A549 treated with AZD9567 at 1 μM for 4 hours (cell line): ENCODE data around the gene PALLD. TPM values are rescaled to one million over a fixed set of nuclear protein-coding genes. Genes with fewer than 3 reads are reported as not detected.

Experiments
- total RNA-seq: library from RNA; stranded (reverse); fragments of 200-300 nt; extraction: Qiagen RNA extraction; gene quantifications from 5 replicates; pipeline ENCODE4 v1.2.3, GENCODE V29; 2022; ENCODE audit not compliant: insufficient read depth

The PALLD gene
- 49.3 to 119 TPM (median 60.2 TPM) in 5 replicates for total RNA-seq

DNA sequence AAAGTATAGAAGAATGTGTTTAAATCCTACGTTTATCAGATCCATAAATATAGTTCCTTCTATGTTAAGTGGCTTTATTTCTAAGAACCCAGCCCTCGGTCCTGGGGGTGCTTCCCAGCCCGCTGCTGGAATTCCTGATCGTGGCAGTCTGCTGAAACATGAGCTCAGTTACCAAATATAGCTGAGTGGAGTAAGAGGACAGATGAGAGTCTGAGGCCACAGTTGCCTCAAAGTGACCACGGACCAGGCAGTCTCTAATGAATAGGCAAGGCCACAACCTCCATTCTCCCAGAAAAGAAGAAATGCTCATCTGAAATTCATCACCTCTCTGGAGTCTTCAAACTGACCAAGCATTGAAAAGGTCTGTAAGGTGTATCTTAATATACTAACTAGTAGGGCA lies at the start of gene PALLD:
Gene PALLD (plus strand): TSS at position 219 of the 400 bp plus-strand sequence.

Other genes with a start within 250 kb of the PALLD start
- 1.3 to 2.0 TPM (median 1.6 TPM) in 5 replicates for gene DDX60, start 178.3 kb upstream of the PALLD start, total RNA-seq
- gene DDX60L, start 16.6 kb upstream of the PALLD start, total RNA-seq, result 7.3 to 9.2 TPM (median 7.7 TPM) in 5 replicates